ENCODE measurements around the gene HYKK.
"Not testable (repeated sequence)": the region's sequence is repeated elsewhere in the genome, so short reads cannot be mapped to it uniquely, and the experiment has no call there.

Gene HYKK

DNA sequence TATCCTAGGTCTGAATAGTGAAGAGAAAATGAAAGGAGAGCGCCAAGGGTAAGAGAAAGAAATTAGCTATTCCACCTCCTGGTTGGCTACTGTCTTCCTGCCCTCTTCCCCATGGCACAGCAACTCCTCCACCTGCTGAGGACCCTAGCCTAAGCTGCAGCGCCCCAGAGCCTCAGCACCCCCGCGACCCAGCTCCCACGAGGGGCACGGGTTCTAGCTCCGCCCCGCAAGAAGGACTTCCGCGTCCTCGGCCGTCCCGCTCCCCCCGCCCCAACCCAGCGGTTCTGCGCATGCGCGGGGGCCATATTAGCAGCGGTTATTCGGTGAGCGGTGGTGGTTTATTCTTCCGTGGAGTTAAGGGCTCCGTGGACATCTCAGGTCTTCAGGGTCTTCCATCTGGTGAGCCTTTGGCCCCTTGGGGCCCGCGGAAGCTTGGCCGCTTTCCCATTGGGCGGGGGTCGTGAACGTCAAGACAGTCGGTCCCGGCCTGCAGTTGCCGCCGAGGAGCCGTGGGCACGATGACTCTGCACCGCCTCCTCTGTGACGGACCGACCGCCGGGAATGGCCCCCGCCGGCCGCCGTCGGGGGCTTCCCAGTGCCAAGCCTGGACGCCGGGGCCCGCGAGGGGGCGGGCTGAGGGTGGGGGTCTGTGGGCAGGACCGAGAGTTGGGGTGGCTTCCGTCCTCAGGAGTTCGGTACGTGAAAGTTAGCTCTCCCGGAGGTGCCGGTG is 32.9 kb downstream of the HYKK start, which contains the start of gene PSMA4:
TSS of gene PSMA4 (plus strand) at position 304 of the 730 bp plus-strand sequence. CDS start 1,484 bp downstream, outside the sequence.
- peak; percentile 85 for DNase-seq (ENCODE audit: low read depth)

DNA sequence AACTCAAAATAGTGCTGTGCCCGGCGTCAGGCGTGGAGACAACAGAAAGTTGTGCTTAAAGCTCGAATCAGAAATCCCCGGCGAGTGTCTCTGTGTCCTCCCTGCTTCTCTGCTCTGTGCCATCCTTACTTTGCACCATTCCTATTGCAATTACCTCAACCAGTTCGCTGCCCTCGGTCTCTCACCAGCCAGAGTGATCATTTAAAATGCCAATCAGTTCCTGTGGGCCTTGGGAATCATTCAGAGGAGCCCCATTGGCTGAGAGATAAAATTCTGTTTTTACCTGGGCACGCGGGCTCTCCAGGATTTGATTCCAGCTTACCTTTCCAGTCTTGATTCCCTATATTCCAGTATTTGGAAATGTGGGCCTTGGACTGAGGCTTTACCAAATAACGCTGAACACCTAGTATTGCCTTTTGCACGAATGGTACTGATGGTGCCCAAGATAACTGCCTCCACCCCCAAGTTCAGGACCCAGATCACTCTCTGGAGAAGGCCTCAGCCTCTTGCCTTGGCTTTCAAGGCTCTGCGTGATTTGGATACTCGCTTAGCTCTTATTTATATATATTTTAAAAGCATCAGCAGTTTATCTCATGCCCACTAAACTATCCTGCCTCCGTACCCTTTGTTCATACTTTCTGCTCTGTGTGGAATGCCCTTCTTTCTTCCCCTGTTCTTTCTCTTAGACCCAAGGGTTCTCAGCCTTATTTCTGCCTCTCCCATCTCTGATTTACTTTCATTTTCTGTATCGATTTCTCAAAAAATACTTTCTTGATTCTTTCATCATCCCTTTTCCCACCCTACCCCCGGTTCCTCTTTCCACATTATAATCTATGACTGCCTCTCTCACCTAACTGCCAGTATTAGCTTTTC is 33.7 kb downstream of the HYKK start:
- DNase-seq (ENCODE audit: low read depth), result peak; percentile 23

DNA sequence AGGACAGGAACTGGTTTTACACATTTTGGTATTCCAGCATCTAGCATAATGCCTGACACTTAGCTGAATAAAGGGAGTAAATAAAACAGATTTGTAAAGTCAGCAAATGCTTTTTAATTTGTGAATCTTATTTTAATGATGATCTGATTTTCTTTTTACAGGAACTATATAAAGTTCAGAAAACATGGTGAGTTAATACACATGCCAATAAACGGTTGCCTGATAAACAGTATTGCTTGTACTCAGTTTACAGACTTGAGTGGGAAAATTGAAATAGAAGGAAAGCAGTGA is 34.3 kb downstream of the HYKK start:
- DNase-seq (ENCODE audit: low read depth), result no peak

DNA sequence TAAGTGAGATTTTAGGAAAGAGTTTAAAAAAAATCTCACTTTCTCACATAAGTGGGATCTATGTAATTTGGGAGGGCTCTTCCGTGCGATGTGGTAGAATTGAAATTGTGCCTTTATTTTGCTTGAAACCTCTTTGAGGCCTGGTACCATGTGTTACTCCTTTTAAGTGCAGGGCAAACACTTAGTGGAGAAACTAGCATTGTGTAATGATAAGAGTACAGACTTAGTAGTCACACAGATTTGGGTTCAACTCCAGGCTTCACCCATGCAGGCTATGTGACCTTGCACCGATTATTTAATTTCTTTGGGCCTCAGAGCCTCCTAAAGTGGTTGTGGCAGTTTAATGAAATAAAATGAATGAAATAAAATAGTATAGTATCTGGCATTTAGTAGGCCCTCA is 35.3 kb downstream of the HYKK start:
- DNase-seq (ENCODE audit: low read depth), result no peak

DNA sequence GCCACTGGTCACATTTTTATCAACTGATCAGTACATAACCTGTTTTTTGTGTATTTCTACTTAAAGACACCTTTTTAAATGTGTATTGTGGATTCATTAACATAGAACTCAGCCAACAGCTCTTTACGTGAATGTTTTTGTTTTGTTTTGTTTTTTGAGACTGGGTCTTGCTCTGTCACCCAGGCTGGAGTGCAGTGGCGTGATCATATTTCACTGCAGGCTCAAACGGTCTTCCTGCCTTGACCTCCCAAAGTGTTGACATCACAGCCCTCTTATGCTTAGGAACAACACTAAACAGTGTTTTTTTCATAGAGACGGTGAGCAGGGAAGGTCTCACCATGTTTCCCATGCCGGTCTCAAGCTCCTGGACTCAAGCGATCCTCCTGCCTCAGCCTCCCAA is 42.8 kb downstream of the HYKK start:
- DNase-seq (ENCODE audit: low read depth), result no peak

DNA sequence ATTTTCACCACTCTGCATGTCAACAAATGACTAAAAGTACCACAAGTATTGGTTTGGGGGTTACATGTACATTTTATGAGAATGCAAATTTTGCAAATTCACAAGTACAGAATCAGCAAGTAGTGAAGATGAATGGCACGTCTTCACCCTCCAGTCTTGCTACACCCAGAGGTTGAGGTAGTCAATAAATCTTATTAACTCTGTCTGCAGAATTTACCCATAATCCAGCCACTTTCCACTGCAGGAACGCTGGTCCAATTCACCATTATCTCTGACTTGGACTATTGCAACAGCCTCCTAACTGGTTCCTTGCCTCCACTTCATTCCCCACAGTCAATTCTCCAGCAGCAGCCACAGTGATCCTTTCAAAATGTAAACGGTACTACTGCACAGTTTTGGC is 43.4 kb downstream of the HYKK start:
- DNase-seq (ENCODE audit: low read depth), result no peak

DNA sequence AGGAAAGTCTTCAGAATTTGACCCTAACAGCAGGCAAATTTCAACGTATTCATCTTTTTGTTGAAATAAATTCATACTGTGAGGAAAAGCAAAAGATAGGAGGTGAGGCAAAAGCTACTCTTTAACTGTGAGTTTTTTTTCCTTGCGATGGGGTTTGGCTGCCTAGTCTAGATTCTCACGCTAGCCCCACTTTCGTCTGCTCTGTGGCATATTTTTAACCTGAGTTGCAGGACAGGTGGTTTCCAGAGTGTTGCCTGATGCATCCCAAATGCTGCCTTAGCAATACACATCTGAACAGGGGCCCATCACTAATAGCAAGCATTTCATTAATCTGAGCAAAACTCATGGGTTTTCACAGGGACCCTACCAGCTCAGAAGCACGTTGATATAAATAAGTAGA is 44.5 kb downstream of the HYKK start:
- DNase-seq (ENCODE audit: low read depth), result no peak

DNA sequence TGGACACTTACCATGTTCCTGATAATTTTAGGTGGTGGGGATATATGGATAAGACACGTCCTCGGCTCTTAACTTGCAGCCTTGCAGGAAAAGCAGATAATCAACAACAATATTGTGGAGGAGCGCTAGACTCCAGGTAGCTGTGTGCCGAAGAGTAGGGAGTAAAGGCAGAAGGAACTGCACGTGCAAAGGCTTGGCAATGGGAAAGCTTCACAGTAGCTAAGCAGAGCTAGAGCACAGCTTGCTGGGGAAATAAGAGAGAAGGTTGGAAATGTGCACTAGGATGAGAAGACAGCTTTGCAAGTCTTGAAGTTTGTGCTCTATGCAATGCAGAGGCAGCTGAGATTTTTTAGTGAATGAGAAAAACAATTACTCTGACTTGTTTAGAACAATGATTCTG is 45.2 kb downstream of the HYKK start:
- no peak for DNase-seq (ENCODE audit: low read depth)

DNA sequence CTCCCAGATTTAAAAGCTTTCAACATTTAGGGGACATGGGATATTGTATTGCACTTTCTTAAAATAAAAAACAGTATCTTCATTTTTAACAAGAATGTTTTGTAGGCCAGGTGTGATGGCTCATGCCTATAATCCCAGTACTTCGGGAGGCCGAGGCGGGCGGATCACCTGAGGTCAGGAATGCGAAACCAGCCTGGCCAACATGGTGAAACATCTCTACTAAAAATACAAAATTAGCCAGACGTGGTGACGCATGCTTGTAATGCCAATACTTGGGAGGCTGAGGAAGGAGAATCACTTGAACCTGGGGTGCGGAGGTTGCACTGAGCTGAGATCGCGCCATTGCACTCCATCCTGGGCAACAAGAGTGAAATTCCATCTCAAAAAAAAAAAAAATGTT is 52.8 kb downstream of the HYKK start:
- DNase-seq (ENCODE audit: low read depth), result not testable (repeated sequence)

DNA sequence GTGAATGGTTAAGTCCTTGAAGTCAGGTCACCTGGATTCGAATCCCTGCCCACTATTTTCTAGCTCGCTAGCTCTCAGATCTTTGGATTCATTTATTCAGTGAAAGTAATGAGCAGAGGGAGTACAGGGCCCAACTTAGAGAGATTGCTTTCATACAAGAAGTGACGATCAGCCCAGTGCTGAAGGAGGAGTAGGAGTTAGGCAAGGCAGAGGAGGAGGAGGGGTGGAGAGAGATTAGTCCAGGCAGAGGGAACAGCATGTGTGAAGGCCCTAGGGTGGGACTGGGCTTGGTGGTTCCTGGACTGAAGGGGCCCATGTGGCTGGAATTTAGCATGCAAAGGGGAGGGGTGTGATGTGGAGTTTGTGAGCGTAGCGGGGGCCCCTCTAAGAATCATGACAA is 54.1 kb downstream of the HYKK start:
- no peak for DNase-seq (ENCODE audit: low read depth)

DNA sequence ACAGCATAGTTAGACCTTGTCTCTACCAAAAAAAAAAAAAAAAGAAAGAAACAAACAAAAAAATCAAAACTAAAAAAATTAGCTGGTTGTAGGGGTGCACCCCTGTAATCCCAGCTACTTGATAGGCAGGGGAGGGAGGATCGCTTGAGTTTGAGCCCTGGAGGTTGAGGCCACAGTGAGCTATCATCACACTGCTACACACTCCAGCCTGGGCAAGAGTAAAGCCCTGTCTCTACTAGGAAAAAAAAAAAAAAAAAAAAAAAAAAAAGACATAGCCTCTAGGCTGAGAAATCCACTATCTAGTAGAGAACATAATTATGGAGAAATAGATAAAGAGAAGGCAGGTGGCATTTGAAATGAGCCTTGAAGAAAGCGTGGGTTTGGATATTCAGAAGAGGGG is 55.7 kb downstream of the HYKK start:
- no peak for DNase-seq (ENCODE audit: low read depth)

DNA sequence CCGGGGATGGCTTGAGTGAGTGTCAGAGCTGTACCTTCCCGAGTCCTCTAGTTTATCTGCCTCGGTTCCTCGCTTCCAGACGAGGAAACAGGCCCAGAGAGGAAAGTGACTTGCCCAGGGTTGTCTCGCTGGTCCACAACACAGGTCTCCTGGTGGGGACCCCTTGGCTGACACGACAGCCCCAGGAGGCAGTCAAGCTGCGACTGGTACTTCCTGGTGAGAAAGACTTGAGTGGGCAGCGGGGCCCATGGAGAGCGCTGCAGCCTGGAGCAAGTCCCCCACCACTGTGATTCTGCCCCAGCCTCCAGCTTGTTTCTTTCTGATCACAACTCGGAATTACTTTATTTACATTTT is 57.3 kb downstream of the HYKK start:
- no peak for DNase-seq (ENCODE audit: low read depth)

DNA sequence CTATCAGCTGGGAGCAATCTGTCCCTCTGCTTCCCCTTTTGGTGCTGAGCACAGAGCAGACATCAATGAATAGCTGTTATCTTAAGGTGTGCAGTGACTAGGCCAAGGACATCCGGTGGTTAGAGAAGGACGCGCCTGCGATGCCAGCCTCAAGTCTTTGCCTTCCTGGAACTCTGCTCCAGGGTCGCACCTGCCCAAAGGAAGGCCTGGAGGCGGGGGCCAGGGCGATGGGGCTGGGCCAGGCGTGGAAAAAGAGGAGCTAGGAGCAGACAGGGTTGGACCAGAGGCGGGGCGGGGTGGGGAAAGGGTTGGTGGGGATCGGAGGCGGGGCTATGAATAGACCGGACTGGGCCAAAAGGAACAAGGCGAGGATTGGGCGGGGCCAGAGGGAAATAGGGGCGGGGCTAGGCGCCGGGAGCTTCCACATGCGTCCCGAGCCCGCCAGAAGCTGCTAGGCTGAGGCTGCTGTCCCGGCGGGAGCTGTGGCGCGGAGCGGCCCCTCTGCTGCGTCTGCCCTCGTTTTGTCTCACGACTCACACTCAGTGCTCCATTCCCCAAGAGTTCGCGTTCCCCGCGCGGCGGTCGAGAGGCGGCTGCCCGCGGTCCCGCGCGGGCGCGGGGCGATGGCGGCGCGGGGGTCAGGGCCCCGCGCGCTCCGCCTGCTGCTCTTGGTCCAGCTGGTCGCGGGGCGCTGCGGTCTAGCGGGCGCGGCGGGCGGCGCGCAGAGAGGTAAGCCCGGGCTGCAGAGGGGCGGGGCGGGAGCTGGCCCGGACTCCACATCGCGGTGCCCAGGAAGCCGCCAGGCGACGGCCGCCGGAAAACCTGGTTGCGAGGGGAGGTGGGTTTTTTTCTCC is 57.9 kb downstream of the HYKK start, which contains the start of gene CHRNA5:
TSS of gene CHRNA5 (plus strand) at position 424 of the 854 bp plus-strand sequence. CDS start at position 624, 200 bp downstream.
- DNase-seq (ENCODE audit: low read depth), result peak; percentile 87

DNA sequence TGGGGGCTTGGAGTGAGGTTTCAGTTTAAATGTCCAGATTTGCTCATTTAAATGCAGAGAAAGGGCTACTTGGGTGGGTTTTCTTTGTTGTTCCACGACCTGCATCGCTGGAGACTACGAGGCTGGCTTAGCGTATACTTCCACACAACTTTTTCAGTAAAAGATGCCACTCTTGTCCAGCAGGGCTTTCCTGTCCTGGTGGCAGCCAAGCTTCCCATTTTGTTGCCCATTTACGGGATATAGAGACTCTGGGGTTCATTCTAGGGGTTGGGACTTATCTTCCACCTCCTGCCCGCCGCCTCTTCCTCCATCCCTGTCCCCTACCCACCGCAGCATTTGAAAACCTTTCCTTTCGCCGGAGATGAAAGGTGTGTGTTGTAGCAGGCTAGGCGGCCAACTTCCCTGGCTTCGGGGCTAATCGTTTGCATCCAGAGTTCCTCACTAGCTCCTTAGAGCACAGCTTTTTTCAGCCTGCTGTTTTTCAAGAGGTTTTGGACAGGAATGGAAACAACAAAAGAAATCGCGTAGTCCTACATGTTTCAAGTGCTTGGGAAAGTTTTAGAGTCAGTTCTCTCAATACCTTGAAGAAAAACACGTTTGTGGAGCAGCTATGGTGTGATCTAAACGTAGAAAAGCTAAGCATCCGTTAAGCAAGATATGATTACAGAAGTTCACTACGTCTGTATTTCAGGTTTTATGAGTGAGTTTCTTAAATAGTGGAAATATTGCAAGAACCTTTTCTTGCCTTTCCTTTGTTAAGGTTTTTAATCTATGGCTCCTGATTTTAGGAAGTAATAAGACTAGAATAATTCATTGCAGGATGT is 58.8 kb downstream of the HYKK start:
- DNase-seq (ENCODE audit: low read depth), result peak; percentile 60

DNA sequence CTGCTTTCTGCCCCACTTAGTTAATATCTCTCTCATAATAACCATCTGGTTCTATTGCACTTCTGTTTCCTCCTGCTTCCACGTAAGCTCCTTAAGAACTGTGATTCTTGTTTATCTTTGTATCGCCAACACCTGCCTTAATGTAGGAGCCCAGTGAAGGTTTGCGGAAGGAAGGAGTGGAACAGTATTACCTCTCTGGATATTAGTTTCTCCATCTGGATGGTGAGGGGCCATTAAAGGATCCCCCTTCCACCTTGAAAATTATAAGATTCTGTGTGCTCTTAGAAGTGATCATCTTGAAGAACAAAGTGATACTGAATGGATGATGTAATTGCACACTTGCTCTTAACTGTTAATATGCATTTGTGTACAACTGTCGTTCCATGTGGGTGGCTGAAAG is 60.2 kb downstream of the HYKK start:
- no peak for DNase-seq (ENCODE audit: low read depth)

DNA sequence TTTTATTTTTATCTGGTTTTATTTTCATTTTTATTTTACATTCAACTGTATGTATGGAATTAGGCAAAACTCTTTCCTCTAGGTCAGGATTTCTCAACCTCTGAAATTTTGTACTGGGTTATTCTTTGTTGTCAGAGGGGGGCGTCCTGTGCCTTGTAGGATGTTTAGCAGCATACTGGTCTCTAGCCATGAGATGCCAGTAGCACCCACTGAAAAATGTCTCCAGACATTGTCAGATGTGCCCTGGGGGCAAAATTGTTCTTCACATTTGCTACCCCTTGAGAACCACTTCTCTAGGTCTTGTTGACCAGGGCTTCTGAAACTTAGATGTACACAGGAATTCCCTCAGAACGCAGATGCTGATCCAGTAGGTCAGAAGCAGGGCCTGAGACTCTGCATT is 63.3 kb downstream of the HYKK start:
- DNase-seq (ENCODE audit: low read depth), result peak; percentile 12

DNA sequence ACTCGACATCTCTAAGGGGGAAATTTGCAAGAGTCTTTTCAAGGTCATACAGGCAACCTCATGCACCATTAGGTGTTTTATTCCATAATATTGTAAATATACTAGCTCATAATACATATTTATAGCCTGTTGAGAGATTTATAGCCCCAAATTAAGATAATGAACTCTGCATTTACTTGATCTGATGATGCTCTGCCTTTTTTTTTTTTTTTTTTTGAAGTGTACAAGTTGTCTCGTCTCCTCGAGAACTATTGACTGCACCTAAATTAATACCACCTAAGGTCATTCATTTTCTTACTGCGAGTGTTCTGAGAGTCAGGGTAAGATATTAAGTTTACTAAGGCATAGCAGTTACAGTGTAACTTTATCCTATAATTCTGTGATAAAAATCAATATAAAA is 64.0 kb downstream of the HYKK start:
- DNase-seq (ENCODE audit: low read depth), result no peak

DNA sequence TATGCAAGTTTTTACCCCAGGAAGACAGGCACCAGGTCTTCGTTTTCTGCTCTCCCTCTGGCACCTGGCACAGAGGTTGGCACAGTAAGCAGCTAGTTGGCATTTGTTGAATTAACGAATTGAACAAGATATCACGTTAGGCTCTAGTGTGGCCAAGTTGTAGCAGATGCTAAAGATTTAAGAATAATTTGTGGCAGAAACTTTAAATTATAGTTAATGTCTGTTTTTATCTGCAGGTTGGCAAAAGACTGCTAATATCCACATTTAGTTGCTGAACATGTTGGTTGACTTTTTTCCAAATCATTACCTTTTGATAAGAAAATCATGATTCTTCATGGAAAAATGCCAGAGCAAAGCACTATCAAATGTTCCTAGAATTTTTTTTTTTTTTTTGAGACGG is 66.0 kb downstream of the HYKK start:
- no peak for DNase-seq (ENCODE audit: low read depth)

DNA sequence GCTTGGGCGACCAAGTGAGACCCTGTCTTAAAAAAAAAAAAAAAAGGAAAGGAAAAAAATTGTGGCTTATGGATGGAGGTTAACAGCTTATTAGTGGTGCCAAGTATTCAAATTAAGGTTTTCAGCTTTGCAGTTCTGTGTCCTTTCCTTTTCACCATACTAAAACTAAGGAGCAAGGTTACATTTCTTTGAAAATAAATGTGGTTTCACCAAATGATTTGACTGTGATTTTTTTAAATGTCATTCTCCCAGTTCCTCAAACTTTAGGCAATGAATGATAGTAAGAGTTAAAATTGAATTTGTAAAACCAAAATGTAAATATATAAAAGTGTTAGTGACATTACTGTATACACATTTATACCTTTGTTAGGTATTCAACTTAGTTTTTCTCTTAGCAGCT is 67.6 kb downstream of the HYKK start:
- no peak for DNase-seq (ENCODE audit: low read depth)

All from ELR (cell line).